Mesenchymal stem cell (in vitro differentiated cells and primary cell): Measurements from ENCODE around the gene TEAD1.

ENCODE experiments used
- DNase-seq: peaks from one replicate; pipeline ENCODE4 v3.0.0-alpha.2; 2013
- H2AFZ ChIP-seq: one replicate; pipeline ENCODE4 v1.6.1; 2013; ENCODE audit warnings: low read depth, mild to moderate bottlenecking, control low read depth, inconsistent platforms, low read length, moderate library complexity
- H2AK5ac ChIP-seq: 2 replicates; pipeline ENCODE4 v1.6.1; 2013; ENCODE audit warnings: low read length, moderate library complexity, mild to moderate bottlenecking, inconsistent platforms; ENCODE audit not compliant: severe bottlenecking
- H2BK120ac ChIP-seq: one replicate; pipeline ENCODE4 v1.6.1; 2013; ENCODE audit warnings: low read depth, mild to moderate bottlenecking, inconsistent platforms, low read length, moderate library complexity
- H2BK12ac ChIP-seq, 2 experiments: one replicate each; pipeline ENCODE4 v1.6.1; 2013; ENCODE audit warnings: inconsistent platforms in 2 of 2, low read length in 2 of 2, mild to moderate bottlenecking in 2 of 2, moderate library complexity in 2 of 2, control low read depth in 1 of 2
- H2BK15ac ChIP-seq: one replicate; pipeline ENCODE4 v1.6.1; 2013; ENCODE audit warnings: mild to moderate bottlenecking, low read depth, inconsistent platforms; ENCODE audit not compliant: poor library complexity, severe bottlenecking
- H2BK5ac ChIP-seq: 2 replicates; pipeline ENCODE4 v1.6.1; 2013; ENCODE audit warnings: low read depth, mild to moderate bottlenecking, low read length, control low read depth, inconsistent platforms; ENCODE audit not compliant: poor library complexity, severe bottlenecking
- H3K14ac ChIP-seq, 2 experiments: one replicate each; pipeline ENCODE4 v1.6.1; 2013; ENCODE audit warnings: inconsistent platforms in 2 of 2, low read length in 2 of 2, control low read depth in 1 of 2, mild to moderate bottlenecking in 1 of 2, moderate library complexity in 1 of 2
- H3K18ac ChIP-seq, 2 experiments: one replicate each; pipeline ENCODE4 v1.6.1; 2013; ENCODE audit warnings: inconsistent platforms in 2 of 2, low read length in 2 of 2, control low read depth in 1 of 2, low read depth in 1 of 2, mild to moderate bottlenecking in 1 of 2
- H3K23ac ChIP-seq, 2 experiments: one replicate each; pipeline ENCODE4 v1.6.1; 2013; ENCODE audit warnings: inconsistent platforms in 2 of 2, low read length in 2 of 2, mild to moderate bottlenecking in 2 of 2, moderate library complexity in 2 of 2, control low read depth in 1 of 2
- H3K27ac ChIP-seq: 2 replicates; pipeline ENCODE4 v1.5.1; 2013; ENCODE audit warnings: mild to moderate bottlenecking, moderate library complexity, low read length, control low read depth, inconsistent platforms; ENCODE audit not compliant: poor library complexity, severe bottlenecking
- H3K27me3 ChIP-seq, 2 experiments: 2 replicates each; pipeline versions ENCODE4 v1.6.1 to v1.7.0; 2013; ENCODE audit warnings: low read length in 2 of 2, mild to moderate bottlenecking in 2 of 2, moderate library complexity in 2 of 2, control low read depth in 1 of 2, inconsistent platforms in 1 of 2; ENCODE audit not compliant: control insufficient read depth in 1 of 2, insufficient read depth in 1 of 2
- H3K36me3 ChIP-seq, 2 experiments: 2 replicates each; pipeline versions ENCODE4 v1.6.1 to v1.7.0; 2013; ENCODE audit warnings: low read length in 2 of 2, control low read depth in 1 of 2, inconsistent platforms in 1 of 2, low read depth in 1 of 2, mild to moderate bottlenecking in 1 of 2; ENCODE audit not compliant: insufficient read depth in 2 of 2, control insufficient read depth in 1 of 2
- H3K4ac ChIP-seq, 2 experiments: one replicate each; pipeline ENCODE4 v1.6.1; 2013; ENCODE audit warnings: inconsistent platforms in 2 of 2, low read length in 2 of 2, mild to moderate bottlenecking in 2 of 2, moderate library complexity in 2 of 2, control low read depth in 1 of 2, low read depth in 1 of 2
- H3K4me1 ChIP-seq: 2 replicates; pipeline ENCODE4 v1.6.1; 2013; ENCODE audit warnings: low read depth, low read length, control low read depth; ENCODE audit not compliant: control insufficient read depth, insufficient read depth
- H3K4me2 ChIP-seq: 2 replicates; pipeline ENCODE4 v1.6.1; 2013; ENCODE audit warnings: low read length, mild to moderate bottlenecking, inconsistent platforms; ENCODE audit not compliant: poor library complexity, severe bottlenecking
- H3K4me3 ChIP-seq, 2 experiments: 2 replicates each; pipeline versions ENCODE4 v1.5.1 to v1.7.0; 2013; ENCODE audit warnings: low read length in 2 of 2, mild to moderate bottlenecking in 2 of 2, control low read depth in 1 of 2, low read depth in 1 of 2; ENCODE audit not compliant: insufficient read depth in 1 of 2
- H3K79me1 ChIP-seq: replicated peaks from 2 replicates; pipeline ENCODE4 v1.6.1; 2013; ENCODE audit warnings: mild to moderate bottlenecking, control low read depth, low read length, inconsistent platforms; ENCODE audit not compliant: poor library complexity, severe bottlenecking
- H3K9ac ChIP-seq: 2 replicates; pipeline ENCODE4 v1.7.0; 2013; ENCODE audit warnings: mild to moderate bottlenecking, low read length, moderate library complexity
- H3K9me3 ChIP-seq: 2 replicates; pipeline ENCODE4 v1.7.0; 2013; ENCODE audit warnings: mild to moderate bottlenecking, low read length; ENCODE audit not compliant: control insufficient read depth
- H4K8ac ChIP-seq: one replicate; pipeline ENCODE4 v1.6.1; 2013; ENCODE audit warnings: inconsistent platforms, mild to moderate bottlenecking, low read length, moderate library complexity
- H4K91ac ChIP-seq: one replicate; pipeline ENCODE4 v1.6.1; 2013; ENCODE audit warnings: mild to moderate bottlenecking, low read length, inconsistent platforms
- WGBS: methylation state at CpG from one replicate; pipeline ENCODE4 v1.1.7; 2013; ENCODE audit warnings: mixed read lengths; 5-methylcytosine and 5-hydroxymethylcytosine counted together

TEAD1 gene

DNA sequence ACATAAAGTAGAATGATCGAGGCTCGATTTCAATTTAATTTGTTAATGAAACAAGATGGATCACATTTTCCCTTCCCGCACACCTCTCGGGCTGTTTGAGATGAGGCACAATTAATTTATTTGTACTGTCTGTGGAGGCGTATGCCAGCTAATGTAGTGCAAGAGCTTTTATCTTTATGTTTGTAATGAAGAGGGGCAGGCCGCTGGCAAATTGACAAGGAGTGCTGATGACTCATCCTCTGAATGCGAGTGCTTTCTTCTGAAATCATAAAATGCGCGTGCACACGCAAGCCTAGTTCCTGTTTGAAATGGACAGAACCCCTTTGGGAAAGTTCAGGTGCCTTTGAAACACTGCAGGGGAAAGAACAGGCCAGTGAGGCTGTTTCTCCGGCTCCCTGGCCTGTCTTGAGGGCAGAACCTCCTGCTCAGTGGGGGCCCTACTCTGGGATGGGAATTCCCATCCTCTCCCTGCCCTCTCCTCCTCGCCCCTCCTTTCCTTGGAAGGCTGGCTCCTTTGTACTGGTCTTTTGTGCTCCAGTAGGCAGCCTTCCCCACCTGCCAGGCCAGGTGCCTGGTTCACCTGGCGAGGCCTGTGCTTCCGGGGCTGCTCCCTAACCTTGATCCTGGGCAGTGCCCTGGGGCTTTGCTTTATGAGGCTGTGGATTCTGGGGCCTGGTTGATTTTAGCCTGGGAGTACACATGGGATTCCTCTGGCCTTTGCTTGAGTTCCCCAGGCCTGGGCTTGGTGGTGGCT lies 50.3 kb downstream of the TEAD1 start:
- Histone ChIP-seq H3K23ac (no peak overlapping the region), H3K79me1 (peaks cover 5% of the 10 kb centered on the region), H3K36me3 (peaks cover 0 to 5% of the 10 kb centered on the region in 2 experiments), H2BK5ac (peak overlapping the region; percentile 54), H3K18ac (peak overlapping the region; percentile 93 to 97), H3K4me1 (peaks cover 35% of the 10 kb centered on the region), H3K27me3 (no peaks in the 10 kb centered on the region), H3K14ac (peak overlapping the region in 1 of 2 experiments; percentile 13), H3K9me3 (no peaks in the 10 kb centered on the region), H2BK120ac (peak overlapping the region; percentile 64), H2AFZ (no peak overlapping the region), H3K4ac (peak overlapping the region; percentile 32 to 99), H4K8ac (peak overlapping the region; percentile 96), H3K27ac (peak overlapping the region; percentile 94), H4K91ac (peak overlapping the region; percentile 99), H2BK15ac (peak overlapping the region; percentile 97), H3K4me2 (peak overlapping the region; percentile 25), H3K4me3 (no peak overlapping the region), H2AK5ac (peak overlapping the region; percentile 9), H2BK12ac (peak overlapping the region; percentile 65 to 80), H3K9ac (no peak overlapping the region)
- 22% methylated on average over 14 of the region's 14 CpGs for WGBS
- DNase-seq: peak; percentile 97

DNA sequence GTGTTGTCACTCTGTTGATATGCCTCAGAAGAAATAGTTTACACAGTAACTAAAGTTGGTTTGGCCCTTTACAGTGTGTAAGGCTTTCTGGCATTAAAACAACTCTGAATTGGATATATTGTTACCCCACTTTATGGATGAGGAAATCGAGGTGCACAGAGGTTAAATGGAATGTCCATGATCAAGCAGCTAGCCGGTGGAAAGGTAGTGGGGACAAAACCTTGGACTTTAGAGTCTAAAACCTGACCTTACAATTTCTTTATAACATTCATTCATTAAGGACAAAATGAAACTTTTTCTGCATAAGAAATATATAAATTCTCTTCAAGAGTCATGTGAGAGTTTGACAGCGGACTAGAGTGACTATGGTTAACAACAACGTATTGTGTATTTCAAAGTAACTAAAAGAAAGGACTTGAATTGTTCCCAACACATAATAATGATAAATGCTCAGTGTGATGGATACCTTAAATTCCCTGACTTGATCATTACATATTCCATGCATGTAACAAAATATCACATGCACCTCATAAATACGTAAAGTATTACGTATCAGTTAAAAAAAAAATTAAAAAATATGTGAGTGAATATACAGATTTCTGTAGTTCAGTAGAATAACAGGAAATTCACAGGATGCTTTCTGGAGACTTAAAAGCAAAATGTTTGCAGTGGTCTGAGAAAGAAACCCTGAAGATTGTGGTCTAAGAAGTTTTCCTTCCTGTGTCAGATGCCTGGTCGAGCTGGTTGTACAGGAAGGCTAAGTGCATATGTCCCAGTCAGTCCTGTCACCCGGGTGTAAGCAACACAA lies 51.0 kb downstream of the TEAD1 start:
- Histone ChIP-seq H3K4me3 (no peak overlapping the region), H4K8ac (peak overlapping the region; percentile 96), H3K14ac (no peak overlapping the region), H2BK5ac (peak overlapping the region; percentile 54), H2BK120ac (no peak overlapping the region), H3K4me1 (peaks cover 38% of the 10 kb centered on the region), H2AK5ac (peak overlapping the region; percentile 57), H3K4me2 (no peak overlapping the region), H3K23ac (no peak overlapping the region), H3K9ac (no peak overlapping the region), H3K27me3 (no peaks in the 10 kb centered on the region), H3K4ac (peak overlapping the region in 1 of 2 experiments; percentile 32), H3K36me3 (peaks cover 0 to 5% of the 10 kb centered on the region in 2 experiments), H4K91ac (no peak overlapping the region), H3K27ac (peak overlapping the region; percentile 94), H3K18ac (peak overlapping the region; percentile 93 to 97), H2AFZ (no peak overlapping the region), H3K9me3 (no peaks in the 10 kb centered on the region), H2BK12ac (peak overlapping the region in 1 of 2 experiments; percentile 80), H2BK15ac (no peak overlapping the region), H3K79me1 (peaks cover 5% of the 10 kb centered on the region)
- 54% methylated on average over 5 of the region's 8 CpGs for WGBS
- DNase-seq: peak; percentile 68

DNA sequence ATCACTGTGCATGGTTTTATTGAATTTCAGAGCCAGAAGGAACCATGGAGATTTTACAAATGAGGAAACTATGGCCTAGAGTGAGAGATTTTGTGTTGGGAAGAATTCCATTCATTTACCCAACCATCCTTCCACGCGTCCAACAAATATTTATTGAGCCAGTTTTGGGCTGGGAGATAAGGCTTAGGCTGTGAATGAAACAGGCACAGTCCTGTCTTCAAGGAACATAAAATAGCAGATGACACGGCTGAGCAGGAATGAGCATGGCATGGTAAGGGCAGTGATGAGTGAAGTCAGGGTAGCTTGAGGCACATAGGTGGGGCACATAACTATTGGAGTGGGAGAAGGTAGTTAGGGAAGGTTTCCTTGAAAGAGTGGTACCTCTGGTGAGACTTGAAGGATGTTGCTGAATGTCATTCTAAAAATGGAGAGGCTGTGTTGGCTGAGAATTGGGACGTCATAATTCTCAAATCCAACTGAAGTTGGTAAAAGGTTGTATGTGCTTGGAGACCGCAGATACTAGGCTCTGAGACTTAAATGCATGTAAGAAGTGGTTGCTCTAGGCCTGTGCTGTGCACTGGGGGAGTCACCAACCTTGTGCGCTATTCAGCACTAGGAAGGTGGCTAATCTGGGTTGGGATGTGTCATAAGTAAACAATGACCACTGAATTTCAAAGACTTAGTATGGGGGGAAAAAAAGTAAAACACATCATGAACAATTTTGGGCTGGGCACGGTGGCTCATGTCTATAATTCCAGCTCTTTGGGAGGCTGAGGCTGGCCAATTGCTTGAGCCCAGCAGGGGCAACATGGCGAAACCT lies 51.9 kb downstream of the TEAD1 start:
- Histone ChIP-seq H2BK12ac (peak overlapping the region; percentile 50 to 97), H3K23ac (no peak overlapping the region), H3K4me2 (no peak overlapping the region), H3K27ac (peak overlapping the region; percentile 52), H4K91ac (peak overlapping the region; percentile 70), H3K9ac (no peak overlapping the region), H3K14ac (peak overlapping the region in 1 of 2 experiments; percentile 5), H3K4ac (no peak overlapping the region), H3K9me3 (no peaks in the 10 kb centered on the region), H2AFZ (no peak overlapping the region), H2BK5ac (no peak overlapping the region), H3K4me1 (peaks cover 34% of the 10 kb centered on the region), H3K27me3 (no peaks in the 10 kb centered on the region), H3K18ac (peak overlapping the region; percentile 34 to 56), H2BK15ac (no peak overlapping the region), H2AK5ac (peak overlapping the region; percentile 57), H3K36me3 (peaks cover 0 to 5% of the 10 kb centered on the region in 2 experiments), H4K8ac (peak overlapping the region; percentile 45), H2BK120ac (peak overlapping the region; percentile 42), H3K79me1 (peaks cover 5% of the 10 kb centered on the region), H3K4me3 (no peak overlapping the region)
- 53% methylated on average over 6 of the region's 8 CpGs for WGBS
- peak; percentile 75 for DNase-seq
